CD4-positive, alpha-beta T cell treated with Interleukin-1 beta for 1 hour (primary cell): ENCODE data around the gene KLHL1.

Experiments
- DNase-seq, 2 donors: peaks; one replicate each; pipeline ENCODE4 v3.0.0-alpha.2; 2020 to 2022

Gene KLHL1

DNA sequence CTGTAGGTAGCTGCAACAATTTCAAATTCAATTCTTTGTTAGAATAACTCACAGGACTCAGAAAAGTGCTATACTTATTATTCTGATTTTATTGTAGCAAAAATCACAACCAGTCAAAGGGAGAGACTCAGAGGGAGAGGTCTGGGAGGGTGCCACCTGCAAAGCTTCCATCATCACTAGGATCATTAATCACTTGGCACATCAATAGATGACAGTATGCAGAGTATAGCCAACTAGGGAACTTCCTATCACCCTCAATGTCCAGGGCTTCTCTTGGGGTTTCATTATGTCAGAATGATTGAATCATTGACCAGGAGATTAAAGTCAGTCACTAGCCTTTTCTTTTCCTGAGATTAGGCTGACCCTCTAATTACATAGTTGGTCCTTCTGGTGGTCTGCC lies 432.0 kb downstream of the KLHL1 start:
- DNase-seq = no peak

DNA sequence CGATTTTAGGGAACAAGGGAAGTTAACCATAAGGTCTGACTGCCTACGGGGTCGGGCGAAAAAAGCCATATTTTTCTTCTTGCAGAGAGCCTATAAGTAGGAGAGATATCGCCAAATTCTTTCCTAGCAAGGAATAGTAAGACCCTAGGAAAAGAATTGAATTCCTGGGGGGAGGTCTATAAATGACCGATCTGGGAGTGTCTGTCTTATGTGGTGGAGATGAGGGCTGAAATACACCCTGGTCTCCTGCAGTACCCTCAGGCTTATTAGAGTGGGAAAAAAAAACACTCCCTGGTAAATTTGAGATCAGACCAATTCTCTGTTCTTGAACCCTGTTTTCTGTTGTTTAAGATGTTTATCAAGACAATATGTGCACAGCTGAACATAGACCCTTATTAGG lies 448.1 kb downstream of the KLHL1 start:
- DNase-seq = no peak

DNA sequence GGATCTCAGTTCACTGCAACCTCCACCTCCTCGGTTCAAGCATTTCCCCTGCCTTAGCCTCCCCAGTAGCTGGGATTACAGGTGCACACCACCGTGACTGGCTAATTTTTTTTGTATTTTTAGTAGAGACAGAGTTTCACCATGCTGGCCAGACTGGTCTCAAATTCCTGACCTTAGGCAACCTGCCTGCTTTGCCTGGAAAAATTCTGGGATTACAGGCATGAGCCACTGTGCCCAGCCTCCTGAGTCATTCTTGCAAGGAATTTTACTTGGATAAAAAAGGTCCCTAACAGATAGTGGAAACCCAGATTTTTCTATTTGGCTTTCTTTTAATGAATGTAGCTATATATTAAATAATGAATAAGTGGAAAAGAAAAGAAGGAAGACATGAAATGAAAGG lies 450.6 kb downstream of the KLHL1 start:
- DNase-seq = no peak

DNA sequence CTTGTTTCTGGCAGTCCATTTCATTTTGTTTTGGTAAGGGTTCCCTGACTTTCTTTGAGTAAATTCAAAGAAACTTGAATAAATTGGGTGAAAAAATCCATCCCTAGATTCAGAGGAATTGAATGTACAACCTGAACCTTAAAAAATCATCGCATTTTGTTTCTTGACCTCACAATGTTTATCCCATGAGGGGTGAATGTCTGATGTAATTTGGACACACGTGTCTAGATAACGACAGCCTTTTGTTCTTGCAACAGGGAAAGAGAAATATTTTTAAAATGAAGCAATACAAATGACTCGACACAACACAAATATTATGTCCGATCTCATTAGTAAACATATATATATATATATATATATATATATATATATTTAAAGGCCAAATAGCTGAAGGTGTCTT lies 453.9 kb downstream of the KLHL1 start:
- no peak for DNase-seq
